ENCODE measurements around the gene AGRN. TPM values are rescaled to one million over a fixed set of nuclear protein-coding genes. Genes with fewer than 3 reads are reported as not detected.

AGRN gene
- total RNA-seq, 4 donors from 2014 or later: 17.0 to 31.6 (median 22.6) TPM

GRCh38 chr1:1072849-1073742, 53.2 kb downstream of the AGRN start:
- Histone ChIP-seq H3K27ac (replicated peaks in 1 of 4) (no peak overlapping the region), H3K27me3 (peaks cover 3 to 84% (median 35%) of the 10 kb centered on the region in 4 donors), H3K9me3 (no peaks in the 10 kb centered on the region), H3K4me1 (peaks cover 16 to 17% (median 16%) of the 10 kb centered on the region in 4 donors), H3K36me3 (no peaks in the 10 kb centered on the region), H3K4me3 (no peak overlapping the region)
- intact Hi-C loops (cut with DNase I): no loop called here
- 75% methylated on average over 10 of the region's 28 CpGs for WGBS
- TF ChIP-seq POLR2AphosphoS5 (IDR thresholded peaks at IDR 0.05): no peak
- TF ChIP-seq, protein P1, sequence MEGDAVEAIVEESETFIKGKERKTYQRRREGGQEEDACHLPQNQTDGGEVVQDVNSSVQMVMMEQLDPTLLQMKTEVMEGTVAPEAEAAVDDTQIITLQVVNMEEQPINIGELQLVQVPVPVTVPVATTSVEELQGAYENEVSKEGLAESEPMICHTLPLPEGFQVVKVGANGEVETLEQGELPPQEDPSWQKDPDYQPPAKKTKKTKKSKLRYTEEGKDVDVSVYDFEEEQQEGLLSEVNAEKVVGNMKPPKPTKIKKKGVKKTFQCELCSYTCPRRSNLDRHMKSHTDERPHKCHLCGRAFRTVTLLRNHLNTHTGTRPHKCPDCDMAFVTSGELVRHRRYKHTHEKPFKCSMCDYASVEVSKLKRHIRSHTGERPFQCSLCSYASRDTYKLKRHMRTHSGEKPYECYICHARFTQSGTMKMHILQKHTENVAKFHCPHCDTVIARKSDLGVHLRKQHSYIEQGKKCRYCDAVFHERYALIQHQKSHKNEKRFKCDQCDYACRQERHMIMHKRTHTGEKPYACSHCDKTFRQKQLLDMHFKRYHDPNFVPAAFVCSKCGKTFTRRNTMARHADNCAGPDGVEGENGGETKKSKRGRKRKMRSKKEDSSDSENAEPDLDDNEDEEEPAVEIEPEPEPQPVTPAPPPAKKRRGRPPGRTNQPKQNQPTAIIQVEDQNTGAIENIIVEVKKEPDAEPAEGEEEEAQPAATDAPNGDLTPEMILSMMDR (IDR thresholded peaks at IDR 0.05): no peak
- TF ChIP-seq POLR2A (IDR thresholded peaks at IDR 0.05; ENCODE audit: low read depth): no peak
- TF ChIP-seq EP300 (IDR thresholded peaks at IDR 0.05): no peak
- no peak for DNase-seq (ENCODE audit: extremely low spot score)

- no peak for DNase-seq (ENCODE audit: extremely low spot score)
- Histone ChIP-seq H3K9me3 (no peaks in the 10 kb centered on the region), H3K4me3 (no peak within 1 kb of the TSS), H3K27ac (replicated peaks in 1 of 4) (no peak within 1 kb of the TSS), H3K4me1 (peaks cover 7 to 9% (median 8%) of the 10 kb centered on the region in 4 donors), H3K27me3 (peaks cover 0 to 79% (median 26%) of the 10 kb centered on the region in 4 donors), H3K36me3 (no peaks in the 10 kb centered on the region)
- intact Hi-C loops (cut with DNase I): no loop called here
- WGBS: 82% methylated on average over 19 of the region's 35 CpGs
- TF ChIP-seq, protein P1 (IDR thresholded peaks at IDR 0.05): no peak
- TF ChIP-seq POLR2AphosphoS5 (IDR thresholded peaks at IDR 0.05) (no peak), POLR2A (IDR thresholded peaks at IDR 0.05; ENCODE audit: low read depth) (no peak)
Observed at GRCh38 chr1:1073743-1074587, 54.0 kb downstream of the AGRN start, which contains the start of gene RNF223. TSS of gene RNF223 (minus strand) at chr1:1074306. CDS start at chr1:1072566, 1,740 bp downstream.

GRCh38 chr1:1074631-1075147, 54.8 kb downstream of the AGRN start:
- Histone ChIP-seq H3K27ac (replicated peaks in 1 of 4) (no peak overlapping the region), H3K27me3 (peaks cover 0 to 78% (median 19%) of the 10 kb centered on the region in 4 donors)

More at GRCh38 chr1:1074631-1075147, 54.8 kb downstream of the AGRN start:
- Histone ChIP-seq H3K4me1 (peaks cover 5 to 8% (median 6%) of the 10 kb centered on the region in 4 donors), H3K36me3 (no peaks in the 10 kb centered on the region), H3K4me3 (no peak overlapping the region), H3K9me3 (no peaks in the 10 kb centered on the region)
- no peak for TF ChIP-seq POLR2A (IDR thresholded peaks at IDR 0.05; ENCODE audit: low read depth)
- no peak for TF ChIP-seq EP300 (IDR thresholded peaks at IDR 0.05)
- no peak for TF ChIP-seq POLR2AphosphoS5 (IDR thresholded peaks at IDR 0.05)
- TF ChIP-seq, protein P1 (IDR thresholded peaks at IDR 0.05): no peak
- intact Hi-C loops (cut with DNase I): no loop called here
- DNase-seq (ENCODE audit: extremely low spot score): no peak
- 80% methylated on average over 11 of the region's 14 CpGs for WGBS

All from esophagus muscularis mucosa (tissue), 4 donors.